ENCODE measurements around the gene C12orf42. TPM values are rescaled to one million over a fixed set of nuclear protein-coding genes. Genes with fewer than 3 reads are reported as not detected.

C12orf42 gene
- total RNA-seq, 4 donors from 2014 or later: 1.2 TPM; not detected in 3

DNA sequence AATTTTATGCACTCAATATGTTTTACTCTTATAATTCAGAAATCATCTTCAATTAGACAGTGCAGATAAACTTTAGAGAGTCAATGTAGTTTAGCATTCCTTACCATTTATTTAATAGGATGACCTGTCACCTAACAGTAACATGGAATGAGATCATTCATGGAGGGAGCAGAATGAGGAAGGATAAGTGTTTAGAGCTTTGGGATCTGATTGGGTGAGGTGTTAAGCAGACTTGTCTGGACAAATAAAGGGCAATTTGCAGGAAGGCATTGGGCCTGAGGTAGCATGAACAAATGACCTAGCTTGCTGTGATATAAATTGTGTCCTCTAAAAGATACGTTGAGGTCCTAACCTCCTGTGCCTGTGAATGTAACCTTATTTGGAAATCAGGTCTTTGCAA, 187.4 kb downstream of the C12orf42 start:
- Histone ChIP-seq H3K4me3 (no peak overlapping the region), H3K9me3 (no peaks in the 10 kb centered on the region), H3K27ac (no peak overlapping the region), H3K36me3 (no peaks in the 10 kb centered on the region), H3K4me1 (no peaks in the 10 kb centered on the region), H3K27me3 (no peaks in the 10 kb centered on the region)
- WGBS, 2 donors: 67 to 85% methylated on average over 1 of the region's 1 CpG
- no peak for DNase-seq (ENCODE audit: low spot score in 2 of 2)
- TF ChIP-seq, protein P1, sequence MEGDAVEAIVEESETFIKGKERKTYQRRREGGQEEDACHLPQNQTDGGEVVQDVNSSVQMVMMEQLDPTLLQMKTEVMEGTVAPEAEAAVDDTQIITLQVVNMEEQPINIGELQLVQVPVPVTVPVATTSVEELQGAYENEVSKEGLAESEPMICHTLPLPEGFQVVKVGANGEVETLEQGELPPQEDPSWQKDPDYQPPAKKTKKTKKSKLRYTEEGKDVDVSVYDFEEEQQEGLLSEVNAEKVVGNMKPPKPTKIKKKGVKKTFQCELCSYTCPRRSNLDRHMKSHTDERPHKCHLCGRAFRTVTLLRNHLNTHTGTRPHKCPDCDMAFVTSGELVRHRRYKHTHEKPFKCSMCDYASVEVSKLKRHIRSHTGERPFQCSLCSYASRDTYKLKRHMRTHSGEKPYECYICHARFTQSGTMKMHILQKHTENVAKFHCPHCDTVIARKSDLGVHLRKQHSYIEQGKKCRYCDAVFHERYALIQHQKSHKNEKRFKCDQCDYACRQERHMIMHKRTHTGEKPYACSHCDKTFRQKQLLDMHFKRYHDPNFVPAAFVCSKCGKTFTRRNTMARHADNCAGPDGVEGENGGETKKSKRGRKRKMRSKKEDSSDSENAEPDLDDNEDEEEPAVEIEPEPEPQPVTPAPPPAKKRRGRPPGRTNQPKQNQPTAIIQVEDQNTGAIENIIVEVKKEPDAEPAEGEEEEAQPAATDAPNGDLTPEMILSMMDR (IDR thresholded peaks at IDR 0.05): no peak

DNA sequence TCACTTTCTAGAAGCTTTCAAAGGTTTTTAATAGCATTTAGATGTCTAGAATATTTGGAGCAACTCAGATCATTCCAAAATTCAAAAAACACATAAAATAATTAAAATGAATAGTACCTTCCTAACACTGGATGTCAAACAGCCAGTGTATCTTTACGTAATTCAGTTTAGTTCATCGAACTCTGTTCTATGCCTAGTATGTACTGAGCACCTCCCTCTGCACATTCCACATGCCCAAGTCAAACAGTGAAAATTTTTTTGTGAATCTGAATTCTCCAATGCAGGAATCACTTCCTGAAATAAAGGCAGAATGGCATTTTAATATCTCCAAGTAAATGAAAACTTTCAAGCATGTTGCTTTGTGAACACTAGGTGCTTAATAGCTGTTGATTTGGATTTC, 192.3 kb downstream of the C12orf42 start:
- Histone ChIP-seq H3K36me3 (no peaks in the 10 kb centered on the region), H3K9me3 (no peaks in the 10 kb centered on the region), H3K27me3 (peaks cover 0 to 14% of the 10 kb centered on the region in 2 donors), H3K4me3 (no peak overlapping the region), H3K4me1 (no peaks in the 10 kb centered on the region), H3K27ac (no peak overlapping the region)
- TF ChIP-seq, protein P1 (IDR thresholded peaks at IDR 0.05): no peak
- no peak for TF ChIP-seq POLR2A (IDR thresholded peaks at IDR 0.05)
- no peak for TF ChIP-seq EP300 (IDR thresholded peaks at IDR 0.05)
- WGBS, 2 donors: 80 to 91% methylated on average over 2 of the region's 2 CpGs
- DNase-seq (ENCODE audit: low spot score in 2 of 2): no peak

DNA sequence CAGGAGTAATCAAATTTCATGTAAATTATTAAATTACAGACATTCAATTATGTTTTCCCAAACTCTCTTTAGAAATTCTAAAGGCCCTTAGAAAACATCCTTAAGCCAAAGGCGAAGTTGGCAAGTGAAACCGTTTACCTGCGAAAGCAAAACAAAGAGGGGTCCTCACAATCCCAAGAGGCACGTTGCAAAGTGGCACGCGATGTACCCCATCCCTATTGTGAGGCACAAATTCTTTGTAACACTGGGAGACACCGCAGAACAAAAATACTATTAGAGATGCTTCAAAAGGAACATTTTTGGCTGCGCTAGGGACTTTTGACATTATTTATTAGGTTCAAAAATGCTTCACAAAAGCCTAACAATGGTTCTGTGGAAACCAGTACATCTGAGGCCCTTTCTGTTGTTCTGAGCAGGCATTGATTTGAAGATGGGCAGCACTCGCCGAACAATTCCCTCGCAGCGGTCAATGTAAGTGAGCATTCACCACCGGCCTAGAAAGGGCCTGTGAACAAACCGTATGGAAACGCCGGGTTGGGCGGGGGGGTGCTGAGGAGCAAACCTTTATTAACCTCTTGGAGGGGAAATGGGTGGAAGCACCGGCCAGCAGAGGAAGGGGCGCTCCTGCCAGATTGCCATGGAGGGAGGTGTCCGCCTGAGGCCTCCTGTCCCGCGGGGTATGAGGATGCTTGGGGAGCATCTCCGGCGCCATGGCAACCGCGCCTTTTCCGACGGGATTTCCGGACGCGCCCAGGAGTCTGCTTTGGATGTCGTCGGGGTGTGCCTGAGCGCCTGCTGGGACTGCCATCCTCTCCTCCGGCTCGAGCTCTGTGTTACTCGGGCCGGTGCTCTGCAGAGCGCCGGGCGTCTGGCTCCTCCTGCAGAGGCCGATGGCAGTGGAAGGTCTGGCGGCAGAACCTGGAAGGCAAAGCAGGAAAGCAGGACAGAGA, 193.9 kb downstream of the C12orf42 start:
- H3K4me3 ChIP-seq: no peak overlapping the region
- 16 to 22% methylated on average over 26 to 42 of the region's 43 CpGs for WGBS, 2 donors
- H3K4me1 ChIP-seq: no peaks in the 10 kb centered on the region
- TF ChIP-seq EP300 (IDR thresholded peaks at IDR 0.05) (no peak), POLR2A (IDR thresholded peaks at IDR 0.05) (no peak)
- no peaks in the 10 kb centered on the region for H3K36me3 ChIP-seq
- no peak overlapping the region for H3K27ac ChIP-seq
- H3K27me3 ChIP-seq: peaks cover 0 to 14% of the 10 kb centered on the region in 2 donors
- H3K9me3 ChIP-seq: peaks cover 0 to 4% (median 0%) of the 10 kb centered on the region in 4 donors
- DNase-seq (ENCODE audit: low spot score in 2 of 2): no peak

DNA sequence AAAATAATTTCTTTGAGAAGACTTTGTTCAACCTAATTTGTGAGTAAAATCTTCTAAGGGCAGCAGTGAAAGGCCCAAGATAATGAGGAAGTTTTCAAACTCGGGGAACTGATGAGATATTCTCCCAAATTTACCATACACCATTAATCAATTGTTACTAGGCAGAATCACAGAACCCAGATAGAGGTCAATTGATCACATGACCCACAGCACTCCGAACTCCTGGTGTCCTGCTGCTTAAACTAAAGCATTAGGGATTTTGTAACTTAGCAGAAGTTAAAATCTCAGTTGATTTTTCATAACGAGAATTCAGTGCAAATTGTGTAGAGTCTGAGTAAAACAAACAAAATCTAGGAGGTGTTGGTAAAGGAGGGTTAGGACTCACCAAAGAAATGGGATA, 207.8 kb downstream of the C12orf42 start:
- no peaks in the 10 kb centered on the region for H3K36me3 ChIP-seq
- H3K9me3 ChIP-seq: peaks cover 0 to 27% (median 0%) of the 10 kb centered on the region in 4 donors
- TF ChIP-seq POLR2A (IDR thresholded peaks at IDR 0.05): no peak
- TF ChIP-seq, protein P1 (IDR thresholded peaks at IDR 0.05): no peak
- TF ChIP-seq EP300 (IDR thresholded peaks at IDR 0.05): no peak
- no peak overlapping the region for H3K4me3 ChIP-seq
- no peak for DNase-seq (ENCODE audit: low spot score in 2 of 2)
- H3K27ac ChIP-seq: no peak overlapping the region
- 57 to 58% methylated on average over 3 of the region's 3 CpGs for WGBS, 2 donors
- no peaks in the 10 kb centered on the region for H3K27me3 ChIP-seq
- H3K4me1 ChIP-seq: no peaks in the 10 kb centered on the region

DNA sequence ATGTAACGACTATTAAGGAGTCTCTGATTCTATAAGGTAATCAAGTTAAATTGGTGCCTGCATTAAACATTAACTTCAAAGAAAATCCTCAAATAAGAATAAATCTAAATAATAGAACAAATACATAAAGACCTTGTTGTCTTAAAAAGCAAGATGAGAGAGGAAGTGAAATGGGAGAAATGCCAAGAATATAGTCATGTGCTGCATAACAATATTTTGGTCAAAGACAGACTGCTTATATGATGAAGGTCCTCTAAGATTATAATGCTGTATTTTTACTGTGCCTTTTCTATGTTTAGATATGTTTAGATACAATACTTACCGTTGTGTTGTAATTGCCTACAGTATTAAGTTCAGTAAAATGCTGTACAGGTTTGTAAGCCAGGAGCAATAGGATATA, 213.6 kb downstream of the C12orf42 start:
- Histone ChIP-seq H3K9me3 (no peaks in the 10 kb centered on the region), H3K27me3 (no peaks in the 10 kb centered on the region), H3K27ac (no peak overlapping the region), H3K4me1 (no peaks in the 10 kb centered on the region), H3K36me3 (no peaks in the 10 kb centered on the region), H3K4me3 (no peak overlapping the region)
- 40 to 51% methylated on average over 2 of the region's 2 CpGs for WGBS, 2 donors
- TF ChIP-seq EP300 (IDR thresholded peaks at IDR 0.05): no peak
- no peak for TF ChIP-seq POLR2A (IDR thresholded peaks at IDR 0.05)
- no peak for DNase-seq (ENCODE audit: low spot score in 2 of 2)

DNA sequence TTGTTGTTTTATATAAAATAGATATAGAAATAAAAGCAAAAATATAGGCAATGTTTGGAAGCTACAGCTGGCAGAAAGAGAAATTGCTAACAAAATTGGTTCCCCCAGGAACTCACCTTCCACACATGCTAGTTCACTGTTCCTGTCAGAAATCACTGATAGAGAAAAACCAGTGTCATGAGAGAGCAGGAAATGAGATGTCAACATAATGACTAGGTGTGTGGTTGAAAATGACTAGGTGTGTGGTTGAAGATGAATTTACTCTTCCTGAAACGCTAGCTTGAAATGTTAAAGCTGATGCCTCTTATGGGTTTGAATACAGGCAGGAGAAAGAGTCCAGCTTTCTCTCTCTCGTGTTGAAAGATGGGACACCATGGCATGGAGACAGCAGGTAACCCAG, 216.3 kb downstream of the C12orf42 start:
- Histone ChIP-seq H3K9me3 (no peaks in the 10 kb centered on the region), H3K27me3 (no peaks in the 10 kb centered on the region), H3K36me3 (no peaks in the 10 kb centered on the region), H3K4me1 (no peaks in the 10 kb centered on the region), H3K4me3 (no peak overlapping the region), H3K27ac (no peak overlapping the region)
- TF ChIP-seq POLR2A (IDR thresholded peaks at IDR 0.05) (no peak), EP300 (IDR thresholded peaks at IDR 0.05) (no peak)
- TF ChIP-seq, protein P1 (IDR thresholded peaks at IDR 0.05): no peak
- WGBS, 2 donors: 59 to 67% methylated on average over 2 of the region's 2 CpGs
- DNase-seq (ENCODE audit: low spot score in 2 of 2): no peak

All from tibial nerve (tissue), 4 donors.